ENCODE results near the gene ARFIP1. TPM values are rescaled to one million over a fixed set of nuclear protein-coding genes. Genes with fewer than 3 reads are reported as not detected.
"Not testable (repeated sequence)": the region's sequence is repeated elsewhere in the genome, so short reads cannot be mapped to it uniquely, and the experiment has no call there.

Gene ARFIP1
- total RNA-seq, 4 donors from 2014 or later: 27.3 to 44.0 (median 39.2) TPM

GRCh38 chr4:152735396-152735859 lies 44.3 kb upstream of the ARFIP1 start:
- DNase-seq (ENCODE audit: low spot score in 2 of 2): no peak
- no peaks in the 10 kb centered on the region for H3K27me3 ChIP-seq
- H3K9me3 ChIP-seq: no peaks in the 10 kb centered on the region
- H3K27ac ChIP-seq: no peak overlapping the region
- no peak overlapping the region for H3K4me3 ChIP-seq
- peaks cover 0 to 3% (median 0%) of the 10 kb centered on the region in 4 donors for H3K4me1 ChIP-seq
- TF ChIP-seq, protein P1, sequence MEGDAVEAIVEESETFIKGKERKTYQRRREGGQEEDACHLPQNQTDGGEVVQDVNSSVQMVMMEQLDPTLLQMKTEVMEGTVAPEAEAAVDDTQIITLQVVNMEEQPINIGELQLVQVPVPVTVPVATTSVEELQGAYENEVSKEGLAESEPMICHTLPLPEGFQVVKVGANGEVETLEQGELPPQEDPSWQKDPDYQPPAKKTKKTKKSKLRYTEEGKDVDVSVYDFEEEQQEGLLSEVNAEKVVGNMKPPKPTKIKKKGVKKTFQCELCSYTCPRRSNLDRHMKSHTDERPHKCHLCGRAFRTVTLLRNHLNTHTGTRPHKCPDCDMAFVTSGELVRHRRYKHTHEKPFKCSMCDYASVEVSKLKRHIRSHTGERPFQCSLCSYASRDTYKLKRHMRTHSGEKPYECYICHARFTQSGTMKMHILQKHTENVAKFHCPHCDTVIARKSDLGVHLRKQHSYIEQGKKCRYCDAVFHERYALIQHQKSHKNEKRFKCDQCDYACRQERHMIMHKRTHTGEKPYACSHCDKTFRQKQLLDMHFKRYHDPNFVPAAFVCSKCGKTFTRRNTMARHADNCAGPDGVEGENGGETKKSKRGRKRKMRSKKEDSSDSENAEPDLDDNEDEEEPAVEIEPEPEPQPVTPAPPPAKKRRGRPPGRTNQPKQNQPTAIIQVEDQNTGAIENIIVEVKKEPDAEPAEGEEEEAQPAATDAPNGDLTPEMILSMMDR (IDR thresholded peaks at IDR 0.05): peak; percentile 31 to 52 (median 43)
- TF ChIP-seq EP300 (IDR thresholded peaks at IDR 0.05) (no peak), POLR2A (IDR thresholded peaks at IDR 0.05) (no peak)
- WGBS, 2 donors: 17 to 19% methylated on average over 2 of the region's 2 CpGs
- H3K36me3 ChIP-seq: no peaks in the 10 kb centered on the region

DNA sequence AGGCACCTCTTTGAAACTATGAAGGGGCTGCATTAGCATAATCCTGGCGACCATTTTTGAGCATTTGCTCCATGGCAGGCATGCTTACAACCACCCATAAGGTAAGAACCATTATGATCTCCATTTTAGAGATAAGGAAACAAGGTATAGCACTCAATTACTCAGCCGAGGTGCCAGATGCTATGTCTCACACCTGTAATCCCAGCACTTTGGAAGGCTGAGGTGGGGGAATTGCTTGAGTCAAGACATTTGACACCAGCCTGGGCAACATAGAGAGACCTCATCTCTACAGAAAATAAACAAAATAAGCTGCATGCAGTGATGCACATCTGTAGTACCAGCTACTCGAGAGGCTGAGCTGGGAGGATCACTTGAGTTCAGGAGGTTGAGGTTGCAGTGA lies 43.8 kb upstream of the ARFIP1 start:
- H3K4me1 ChIP-seq: peaks cover 0 to 3% (median 0%) of the 10 kb centered on the region in 4 donors
- no peaks in the 10 kb centered on the region for H3K27me3 ChIP-seq
- TF ChIP-seq, protein P1 (IDR thresholded peaks at IDR 0.05): no peak
- TF ChIP-seq POLR2A (IDR thresholded peaks at IDR 0.05): no peak
- no peak for TF ChIP-seq EP300 (IDR thresholded peaks at IDR 0.05)
- H3K9me3 ChIP-seq: no peaks in the 10 kb centered on the region
- H3K27ac ChIP-seq: no peak overlapping the region
- no peak overlapping the region for H3K4me3 ChIP-seq
- 76 to 77% methylated on average over 3 of the region's 3 CpGs for WGBS, 2 donors
- no peak for DNase-seq (ENCODE audit: low spot score in 2 of 2)
- no peaks in the 10 kb centered on the region for H3K36me3 ChIP-seq

DNA sequence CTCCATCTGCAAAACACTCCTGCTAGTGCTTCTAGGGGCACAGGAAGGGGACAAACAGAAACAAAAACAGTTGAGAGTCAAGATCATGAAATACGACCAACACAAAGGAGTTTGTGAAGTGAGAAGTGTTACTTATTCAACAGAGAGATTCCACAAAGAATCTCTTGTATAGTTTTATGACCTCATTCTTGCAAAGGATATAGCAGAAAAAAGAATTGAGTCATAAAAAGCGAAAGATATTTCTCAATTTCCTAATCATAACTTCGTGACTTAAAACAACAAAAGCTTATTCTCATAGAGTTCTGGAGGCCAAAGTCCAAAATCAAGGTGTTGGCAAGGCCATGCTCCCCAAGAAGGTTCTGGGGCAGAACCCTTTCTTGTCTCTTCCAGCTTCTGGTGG lies 40.9 kb upstream of the ARFIP1 start:
- no peak for DNase-seq (ENCODE audit: low spot score in 2 of 2)
- peak overlapping the region in 1 of 4 donors; percentile 60 for H3K27ac ChIP-seq
- peaks cover 0 to 3% (median 0%) of the 10 kb centered on the region in 4 donors for H3K4me1 ChIP-seq
- no peaks in the 10 kb centered on the region for H3K36me3 ChIP-seq
- no peak overlapping the region for H3K4me3 ChIP-seq
- no peaks in the 10 kb centered on the region for H3K9me3 ChIP-seq
- TF ChIP-seq POLR2A (IDR thresholded peaks at IDR 0.05) (no peak), EP300 (IDR thresholded peaks at IDR 0.05) (no peak)
- TF ChIP-seq, protein P1 (IDR thresholded peaks at IDR 0.05): no peak
- 25 to 35% methylated on average over 3 of the region's 3 CpGs for WGBS, 2 donors
- no peaks in the 10 kb centered on the region for H3K27me3 ChIP-seq

DNA sequence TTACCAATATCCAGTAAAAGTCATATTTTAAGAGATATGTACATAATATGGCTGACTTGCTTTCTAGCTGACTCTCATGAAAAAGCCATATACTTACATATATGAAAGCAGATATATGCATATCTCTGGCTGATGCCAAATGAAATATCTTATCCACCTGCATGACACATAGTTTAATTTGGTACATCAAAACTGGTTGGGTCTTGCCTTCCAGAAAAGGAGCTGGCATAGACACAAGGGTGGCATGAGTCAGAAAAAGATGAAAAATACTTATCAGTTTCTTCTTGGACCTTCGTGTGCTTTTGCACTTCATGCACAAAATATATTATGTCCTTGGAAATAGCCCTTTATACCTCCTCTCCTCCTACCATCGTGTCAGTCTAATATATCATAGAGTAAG lies 32.3 kb upstream of the ARFIP1 start:
- Histone ChIP-seq H3K36me3 (no peaks in the 10 kb centered on the region), H3K9me3 (peaks cover 0 to 8% (median 0%) of the 10 kb centered on the region in 4 donors), H3K4me1 (no peaks in the 10 kb centered on the region), H3K27ac (no peak overlapping the region), H3K4me3 (no peak overlapping the region), H3K27me3 (no peaks in the 10 kb centered on the region)
- no peak for TF ChIP-seq POLR2A (IDR thresholded peaks at IDR 0.05)
- WGBS, 2 donors: 78 to 84% methylated on average over 2 of the region's 2 CpGs
- no peak for DNase-seq (ENCODE audit: low spot score in 2 of 2)

DNA sequence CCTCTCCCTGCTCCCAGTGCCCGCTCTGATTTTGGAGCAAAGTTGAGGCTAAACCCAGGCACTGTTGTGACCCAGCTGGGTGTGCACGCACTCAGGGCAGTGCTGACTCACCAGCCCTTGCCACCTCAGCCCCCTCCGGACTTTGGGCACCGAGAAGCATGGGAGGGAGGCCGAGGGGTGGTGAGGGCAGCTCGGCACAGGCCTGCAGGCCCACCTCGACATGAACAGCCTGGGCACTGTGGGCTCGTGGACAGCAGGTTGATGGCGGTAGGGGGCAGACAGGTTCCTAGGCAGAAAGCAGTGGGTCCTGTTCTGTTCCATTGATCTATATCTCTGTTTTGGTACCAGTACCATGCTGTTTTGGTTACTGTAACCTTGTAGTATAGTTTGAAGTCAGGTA lies 31.1 kb upstream of the ARFIP1 start:
- Histone ChIP-seq H3K4me3 (no peak overlapping the region), H3K27me3 (no peaks in the 10 kb centered on the region), H3K36me3 (no peaks in the 10 kb centered on the region), H3K4me1 (no peaks in the 10 kb centered on the region), H3K27ac (no peak overlapping the region), H3K9me3 (peaks cover 0 to 9% (median 0%) of the 10 kb centered on the region in 4 donors)
- no peak for TF ChIP-seq POLR2A (IDR thresholded peaks at IDR 0.05)
- TF ChIP-seq, protein P1 (IDR thresholded peaks at IDR 0.05): no peak
- 90 to 93% methylated on average over 7 to 8 of the region's 9 CpGs for WGBS, 2 donors
- DNase-seq (ENCODE audit: low spot score in 2 of 2): no peak

- H3K36me3 ChIP-seq: no peaks in the 10 kb centered on the region
- no peaks in the 10 kb centered on the region for H3K27me3 ChIP-seq
- H3K9me3 ChIP-seq: no peaks in the 10 kb centered on the region
- TF ChIP-seq EP300 (IDR thresholded peaks at IDR 0.05): no peak
- DNase-seq (ENCODE audit: low spot score in 2 of 2): no peak
- H3K4me1 ChIP-seq: no peaks in the 10 kb centered on the region
- H3K27ac ChIP-seq: no peak overlapping the region
- no peak overlapping the region for H3K4me3 ChIP-seq
- WGBS, 2 donors: 89 to 94% methylated on average over 1 of the region's 1 CpG
Observed at GRCh38 chr4:152763796-152764195, 16.0 kb upstream of the ARFIP1 start.

DNA sequence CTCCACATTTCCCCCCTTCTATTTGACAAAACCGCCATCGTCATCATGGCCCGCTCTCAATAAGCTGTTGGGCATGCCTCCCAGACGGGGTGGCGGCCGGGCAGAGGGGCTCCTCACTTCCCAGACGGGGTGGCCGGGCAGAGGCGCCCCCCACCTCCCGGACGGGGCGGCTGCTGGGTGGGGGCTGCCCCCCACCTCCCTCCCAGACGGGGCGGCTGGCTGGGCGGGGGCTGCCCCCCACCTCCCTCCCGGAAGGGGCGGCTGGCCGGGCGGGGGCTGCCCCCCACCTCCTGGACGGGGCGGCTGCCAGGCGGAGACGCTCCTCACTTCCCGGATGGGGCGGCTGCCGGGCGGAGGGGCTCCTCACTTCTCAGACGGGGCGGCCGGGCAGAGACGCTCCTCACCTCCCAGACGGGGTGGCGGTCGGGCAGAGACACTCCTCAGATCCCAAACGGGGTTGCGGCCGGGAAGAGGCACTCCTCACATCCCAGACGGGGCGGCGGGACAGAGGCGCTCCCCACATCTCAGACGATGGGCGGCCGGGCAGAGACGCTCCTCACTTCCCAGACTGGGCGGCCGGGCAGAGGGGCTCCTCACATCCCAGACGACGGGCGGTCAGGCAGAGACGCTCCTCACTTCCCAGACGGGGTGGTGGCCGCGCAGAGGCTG lies 14.6 kb upstream of the ARFIP1 start:
- not testable (repeated sequence) for DNase-seq (ENCODE audit: low spot score in 2 of 2); H3K4me1 ChIP-seq
- 92 to 95% methylated on average over 35 to 40 of the region's 54 CpGs for WGBS, 2 donors

More for the DNA sequence above, 14.6 kb upstream of the ARFIP1 start:
- H3K27ac ChIP-seq, H3K4me3 ChIP-seq, H3K27me3 ChIP-seq, H3K9me3 ChIP-seq, H3K36me3 ChIP-seq: not testable (repeated sequence)
